Astrocyte of the cerebellum (primary cell): ENCODE results near the gene HMGXB4.

ENCODE experiments used
- DNase-seq: peaks from one replicate; pipeline ENCODE4 v3.0.0-alpha.2; 2011; ENCODE audit warnings: low read depth
- H3K4me3 ChIP-seq: 2 replicates; pipeline ENCODE4 v1.5.1; 2011; ENCODE audit warnings: mild to moderate bottlenecking, low read depth, low read length, moderate library complexity
- CTCF ChIP-seq: IDR thresholded peaks from 2 replicates; pipeline ENCODE4 v1.5.1; 2012; ENCODE audit warnings: low read length, low read depth, moderate library complexity, mild to moderate bottlenecking; ENCODE audit errors: missing control alignments
- in situ Hi-C: cut with HindIII; loops from 2 replicates; pipeline ENCODE4 v1.10.0; 2017; ENCODE audit warnings: low sequenced_read_pairs

Gene HMGXB4

GRCh38 chr22:35296051-35296450 lies 38.8 kb downstream of the HMGXB4 start:
- in situ Hi-C loops, result no loop called here
- no peak overlapping the region for H3K4me3 ChIP-seq
- TF ChIP-seq CTCF, result no peak
- DNase-seq, result no peak

- no peak for DNase-seq
- H3K4me3 ChIP-seq, result peak overlapping the region; percentile 68
- in situ Hi-C loops, result no loop called here
- TF ChIP-seq CTCF, result no peak
Measured at GRCh38 chr22:35299217-35299672, 42.0 kb downstream of the HMGXB4 start.

GRCh38 chr22:35299673-35300499 lies 42.6 kb downstream of the HMGXB4 start, which contains the start of gene TOM1:
Gene TOM1 (plus strand): TSS chr22:35299894. CDS start chr22:35299929, 35 bp downstream.
- TF ChIP-seq CTCF, result no peak
- peak; percentile 99 for DNase-seq
- in situ Hi-C loops, result no loop called here
- peak within 1 kb of the TSS; percentile 68 for H3K4me3 ChIP-seq

- no peak overlapping the region for H3K4me3 ChIP-seq
- in situ Hi-C loops, result no loop called here
- DNase-seq, result peak; percentile 66
- no peak for TF ChIP-seq CTCF
Measured at GRCh38 chr22:35301372-35301874, 44.1 kb downstream of the HMGXB4 start.

GRCh38 chr22:35303029-35303624 lies 45.8 kb downstream of the HMGXB4 start:
- in situ Hi-C loops, result no loop called here
- DNase-seq, result no peak

More at GRCh38 chr22:35303029-35303624, 45.8 kb downstream of the HMGXB4 start:
- no peak overlapping the region for H3K4me3 ChIP-seq
- TF ChIP-seq CTCF, result no peak
